Peyer's patch (tissue), 4 donors: ENCODE data around the gene RPL22.

Experiments used
- CTCF ChIP-seq, 6 experiments: fragments of 450-650 bp in 4 of 6; fragments of 200-600 bp in 2 of 6; sonication (generic) in 1 of 6; IDR thresholded peaks; one replicate each; pipeline ENCODE4 v1.5.1; 2017 to 2019; ENCODE audit warnings: antibody characterized with exemption in 6 of 6, mild to moderate bottlenecking in 3 of 6, moderate library complexity in 1 of 6
- POLR2A ChIP-seq, 2 donors: fragments of 450-650 bp; IDR thresholded peaks; one replicate each; pipeline ENCODE4 v1.5.1; 2017; ENCODE audit warnings: antibody characterized with exemption in 2 of 2, mild to moderate bottlenecking in 2 of 2, moderate library complexity in 2 of 2

- TF ChIP-seq CTCF (IDR thresholded peaks at IDR 0.05) (no peak), POLR2A (IDR thresholded peaks at IDR 0.05) (no peak)
Measured at GRCh38 chr1:6170116-6170741, 29.2 kb downstream of the RPL22 start.
